DOHH2 (cell line): Measurements from ENCODE around the gene NCOA4.

ENCODE experiments used
- EZH2phosphoT487 ChIP-seq: fragments of 200-600 bp; sonication (generic); IDR thresholded peaks from 2 replicates; pipeline ENCODE4 v1.6.1; 2017; ENCODE audit warnings: borderline replicate concordance, mild to moderate bottlenecking, antibody characterized with exemption, low read length, moderate library complexity, mixed read lengths
- TF ChIP-seq, protein P1 (sequence below): fragments of 200-600 bp; sonication (generic); IDR thresholded peaks from one replicate; pipeline ENCODE4 v1.5.1; 2014; ENCODE audit warnings: antibody characterized with exemption, mild to moderate bottlenecking, low read depth, low read length; ENCODE audit not compliant: poor library complexity, severe bottlenecking

DNA sequence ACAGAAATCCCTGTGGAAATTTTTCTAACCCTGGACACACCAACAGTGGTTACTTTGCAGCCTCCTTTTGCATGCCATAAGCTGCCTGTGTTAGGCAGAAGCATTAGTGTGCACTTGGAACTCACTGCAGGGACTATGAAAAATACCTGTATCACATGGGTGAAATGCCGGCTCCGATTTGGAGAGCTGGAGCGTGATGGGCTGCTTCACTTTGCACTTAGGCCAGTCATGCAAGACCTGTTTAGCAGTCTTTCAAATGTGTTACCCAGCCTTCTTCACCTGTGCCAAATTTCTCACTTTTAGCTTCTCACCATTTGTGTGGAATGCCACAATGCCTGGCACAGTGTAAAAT lies 11.3 kb downstream of the NCOA4 start:
- TF ChIP-seq, protein P1, sequence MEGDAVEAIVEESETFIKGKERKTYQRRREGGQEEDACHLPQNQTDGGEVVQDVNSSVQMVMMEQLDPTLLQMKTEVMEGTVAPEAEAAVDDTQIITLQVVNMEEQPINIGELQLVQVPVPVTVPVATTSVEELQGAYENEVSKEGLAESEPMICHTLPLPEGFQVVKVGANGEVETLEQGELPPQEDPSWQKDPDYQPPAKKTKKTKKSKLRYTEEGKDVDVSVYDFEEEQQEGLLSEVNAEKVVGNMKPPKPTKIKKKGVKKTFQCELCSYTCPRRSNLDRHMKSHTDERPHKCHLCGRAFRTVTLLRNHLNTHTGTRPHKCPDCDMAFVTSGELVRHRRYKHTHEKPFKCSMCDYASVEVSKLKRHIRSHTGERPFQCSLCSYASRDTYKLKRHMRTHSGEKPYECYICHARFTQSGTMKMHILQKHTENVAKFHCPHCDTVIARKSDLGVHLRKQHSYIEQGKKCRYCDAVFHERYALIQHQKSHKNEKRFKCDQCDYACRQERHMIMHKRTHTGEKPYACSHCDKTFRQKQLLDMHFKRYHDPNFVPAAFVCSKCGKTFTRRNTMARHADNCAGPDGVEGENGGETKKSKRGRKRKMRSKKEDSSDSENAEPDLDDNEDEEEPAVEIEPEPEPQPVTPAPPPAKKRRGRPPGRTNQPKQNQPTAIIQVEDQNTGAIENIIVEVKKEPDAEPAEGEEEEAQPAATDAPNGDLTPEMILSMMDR: no peak
- TF ChIP-seq EZH2phosphoT487: no peak
